Measurements from ENCODE around the gene EIF6. TPM values are rescaled to one million over a fixed set of nuclear protein-coding genes. Genes with fewer than 3 reads are reported as not detected.

Gene EIF6
- total RNA-seq, 1 donor from 2014 or later, result 271 TPM

DNA sequence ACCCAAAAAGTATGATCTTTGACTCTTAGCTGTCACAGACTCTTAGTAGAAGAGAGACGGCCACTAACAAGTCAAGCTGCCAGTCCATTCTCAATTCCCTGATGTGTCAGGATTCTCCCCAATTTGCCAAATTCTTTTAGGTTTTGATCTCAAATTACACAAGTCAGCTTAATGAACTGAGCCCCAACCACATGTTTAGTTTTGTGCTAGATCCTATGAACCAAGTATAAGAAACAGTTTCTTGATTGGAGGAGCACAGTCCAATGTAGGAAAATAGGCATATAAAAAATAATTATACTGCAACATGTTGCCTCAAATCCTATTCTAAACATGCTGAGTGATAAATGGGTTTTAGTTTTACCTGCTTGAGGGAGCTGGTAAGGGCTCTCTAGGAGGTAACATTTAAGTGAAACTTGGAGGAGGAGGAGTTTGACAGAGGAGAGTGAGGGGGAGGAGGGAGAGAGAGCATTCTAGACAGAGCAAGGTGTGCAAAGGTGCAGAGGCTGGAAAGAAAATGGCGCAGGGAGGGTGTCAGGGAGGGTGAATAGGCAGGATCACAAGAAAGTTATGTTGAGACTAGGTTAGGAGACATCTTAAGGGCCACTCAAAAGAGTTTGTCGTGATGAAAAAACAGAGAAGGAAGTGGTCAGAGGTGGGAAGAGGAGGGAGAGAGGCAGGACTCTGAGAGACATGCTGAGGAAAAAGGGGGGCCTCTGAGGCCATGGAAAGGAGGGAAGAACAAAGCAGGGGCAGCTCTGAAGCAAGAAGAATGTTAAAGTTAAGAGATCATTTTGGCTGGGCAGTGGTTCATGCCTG, 30.5 kb upstream of the EIF6 start:
- Histone ChIP-seq H3K27me3 (ENCODE audit: insufficient read depth, low read length) (no peaks in the 10 kb centered on the region), H3K4me3 (ENCODE audit: insufficient read depth, low read depth, low read length) (no peak overlapping the region), H3K9ac (ENCODE audit: low read length) (peak overlapping the region; percentile 40), H4K20me1 (ENCODE audit: insufficient read depth, low read length) (no peaks in the 10 kb centered on the region), H3K79me2 (ENCODE audit: insufficient read depth, low read length) (peaks cover 5% of the 10 kb centered on the region), H3K36me3 (ENCODE audit: insufficient read depth, low read length) (no peaks in the 10 kb centered on the region), H3K9me3 (ENCODE audit: insufficient read depth, low read depth, low read length) (no peaks in the 10 kb centered on the region), H3K4me1 (ENCODE audit: insufficient read depth, low read length) (peaks cover 71% of the 10 kb centered on the region), H2AFZ (ENCODE audit: low read depth, low read length) (no peak overlapping the region), H3K4me2 (ENCODE audit: low read length) (peak overlapping the region; percentile 13), H3K27ac (ENCODE audit: low read depth, low read length) (peak overlapping the region; percentile 58)
- peaks cover 7% of the 10 kb centered on the region for H3K36me3 Mint-ChIP-seq (ENCODE audit: low read depth, unreplicated experiment)
- H3K27me3 Mint-ChIP-seq (ENCODE audit: low read depth, unreplicated experiment), result no peaks in the 10 kb centered on the region
- H3K27ac Mint-ChIP-seq (ENCODE audit: unreplicated experiment), result peak overlapping the region; percentile 81
- TF ChIP-seq EZH2 (IDR thresholded peaks at IDR 0.05; ENCODE audit: insufficient read depth, low read length), result no peak
- TF ChIP-seq, protein P1, sequence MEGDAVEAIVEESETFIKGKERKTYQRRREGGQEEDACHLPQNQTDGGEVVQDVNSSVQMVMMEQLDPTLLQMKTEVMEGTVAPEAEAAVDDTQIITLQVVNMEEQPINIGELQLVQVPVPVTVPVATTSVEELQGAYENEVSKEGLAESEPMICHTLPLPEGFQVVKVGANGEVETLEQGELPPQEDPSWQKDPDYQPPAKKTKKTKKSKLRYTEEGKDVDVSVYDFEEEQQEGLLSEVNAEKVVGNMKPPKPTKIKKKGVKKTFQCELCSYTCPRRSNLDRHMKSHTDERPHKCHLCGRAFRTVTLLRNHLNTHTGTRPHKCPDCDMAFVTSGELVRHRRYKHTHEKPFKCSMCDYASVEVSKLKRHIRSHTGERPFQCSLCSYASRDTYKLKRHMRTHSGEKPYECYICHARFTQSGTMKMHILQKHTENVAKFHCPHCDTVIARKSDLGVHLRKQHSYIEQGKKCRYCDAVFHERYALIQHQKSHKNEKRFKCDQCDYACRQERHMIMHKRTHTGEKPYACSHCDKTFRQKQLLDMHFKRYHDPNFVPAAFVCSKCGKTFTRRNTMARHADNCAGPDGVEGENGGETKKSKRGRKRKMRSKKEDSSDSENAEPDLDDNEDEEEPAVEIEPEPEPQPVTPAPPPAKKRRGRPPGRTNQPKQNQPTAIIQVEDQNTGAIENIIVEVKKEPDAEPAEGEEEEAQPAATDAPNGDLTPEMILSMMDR (IDR thresholded peaks at IDR 0.05; ENCODE audit: insufficient read depth, low read depth, low read length), result no peak
- FAIRE-seq (no peak), DNase-seq (ENCODE audit: low read depth) (peak; percentile 59)
- no peak overlapping the region for H3K4me3 Mint-ChIP-seq (ENCODE audit: unreplicated experiment)
- no peaks in the 10 kb centered on the region for H3K9me3 Mint-ChIP-seq (ENCODE audit: unreplicated experiment)
- peaks cover 68% of the 10 kb centered on the region for H3K4me1 Mint-ChIP-seq (ENCODE audit: low read depth, unreplicated experiment)

DNA sequence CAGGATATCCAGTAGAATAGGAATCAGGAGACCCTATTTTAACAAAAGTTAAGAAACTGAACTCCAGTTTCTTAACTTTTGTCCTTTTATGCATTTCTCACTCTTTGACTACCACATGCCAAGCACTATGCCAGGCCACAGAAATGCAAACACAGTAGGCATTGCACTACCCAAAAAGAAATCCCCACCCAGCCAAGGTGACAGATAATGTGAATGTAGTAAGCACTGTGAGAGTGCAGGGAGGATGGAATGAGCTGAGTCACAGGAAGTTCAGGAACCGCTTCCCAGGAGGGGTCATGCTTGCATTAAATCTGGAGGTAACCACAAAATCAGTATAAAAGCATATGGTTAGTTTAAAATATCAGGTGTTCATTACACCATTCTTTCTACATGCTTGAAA, 27.7 kb upstream of the EIF6 start:
- Mint-ChIP-seq H3K27me3 (ENCODE audit: low read depth, unreplicated experiment) (no peaks in the 10 kb centered on the region), H3K4me1 (ENCODE audit: low read depth, unreplicated experiment) (peaks cover 60% of the 10 kb centered on the region), H3K27ac (ENCODE audit: unreplicated experiment) (peak overlapping the region; percentile 73), H3K4me3 (ENCODE audit: unreplicated experiment) (peak overlapping the region; percentile 31), H3K9me3 (ENCODE audit: unreplicated experiment) (no peaks in the 10 kb centered on the region), H3K36me3 (ENCODE audit: low read depth, unreplicated experiment) (peaks cover 11% of the 10 kb centered on the region)
- Histone ChIP-seq H3K9ac (ENCODE audit: low read length) (peak overlapping the region; percentile 73), H2AFZ (ENCODE audit: low read depth, low read length) (no peak overlapping the region), H4K20me1 (ENCODE audit: insufficient read depth, low read length) (no peaks in the 10 kb centered on the region), H3K4me2 (ENCODE audit: low read length) (peak overlapping the region; percentile 42), H3K4me1 (ENCODE audit: insufficient read depth, low read length) (peaks cover 66% of the 10 kb centered on the region), H3K36me3 (ENCODE audit: insufficient read depth, low read length) (no peaks in the 10 kb centered on the region), H3K9me3 (ENCODE audit: insufficient read depth, low read depth, low read length) (no peaks in the 10 kb centered on the region), H3K27me3 (ENCODE audit: insufficient read depth, low read length) (no peaks in the 10 kb centered on the region), H3K27ac (ENCODE audit: low read depth, low read length) (peak overlapping the region; percentile 92), H3K4me3 (ENCODE audit: insufficient read depth, low read depth, low read length) (no peak overlapping the region), H3K79me2 (ENCODE audit: insufficient read depth, low read length) (peaks cover 9% of the 10 kb centered on the region)
- DNase-seq (ENCODE audit: low read depth), result peak; percentile 93
- peak; percentile 78 for FAIRE-seq
- TF ChIP-seq, protein P1 (IDR thresholded peaks at IDR 0.05; ENCODE audit: insufficient read depth, low read depth, low read length), result no peak

DNA sequence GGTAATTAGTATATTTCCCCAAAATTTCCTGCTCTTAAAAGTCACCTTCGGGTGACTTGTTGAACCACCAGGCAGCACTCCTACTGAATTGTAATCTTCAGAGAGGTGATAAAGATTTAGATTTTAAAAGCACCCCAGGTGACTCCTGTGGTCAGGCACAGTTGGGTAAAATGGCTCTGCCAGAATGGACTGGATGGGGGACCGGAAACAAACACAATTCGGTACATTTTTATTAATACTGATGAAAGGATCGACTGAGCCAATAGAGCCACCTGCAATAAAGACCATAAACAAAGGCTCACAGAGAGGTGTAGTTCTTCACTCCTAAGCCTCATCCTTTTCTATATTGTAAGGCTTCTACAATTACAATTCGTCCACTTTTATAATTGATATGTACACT, 27.2 kb upstream of the EIF6 start:
- no peaks in the 10 kb centered on the region for H3K27me3 Mint-ChIP-seq (ENCODE audit: low read depth, unreplicated experiment)
- no peak overlapping the region for H3K4me3 Mint-ChIP-seq (ENCODE audit: unreplicated experiment)
- no peaks in the 10 kb centered on the region for H3K36me3 ChIP-seq (ENCODE audit: insufficient read depth, low read length)
- peak overlapping the region; percentile 42 for H3K4me2 ChIP-seq (ENCODE audit: low read length)
- peak overlapping the region; percentile 92 for H3K27ac ChIP-seq (ENCODE audit: low read depth, low read length)
- H3K27ac Mint-ChIP-seq (ENCODE audit: unreplicated experiment), result peak overlapping the region; percentile 73
- FAIRE-seq (no peak), DNase-seq (ENCODE audit: low read depth) (no peak)
- H3K27me3 ChIP-seq (ENCODE audit: insufficient read depth, low read length), result no peaks in the 10 kb centered on the region
- peak overlapping the region; percentile 73 for H3K9ac ChIP-seq (ENCODE audit: low read length)
- no peak overlapping the region for H2AFZ ChIP-seq (ENCODE audit: low read depth, low read length)
- H3K4me3 ChIP-seq (ENCODE audit: insufficient read depth, low read depth, low read length), result no peak overlapping the region
- H3K4me1 ChIP-seq (ENCODE audit: insufficient read depth, low read length), result peaks cover 71% of the 10 kb centered on the region
- H3K79me2 ChIP-seq (ENCODE audit: insufficient read depth, low read length), result peaks cover 8% of the 10 kb centered on the region
- peaks cover under 1% of the 10 kb centered on the region for H3K9me3 Mint-ChIP-seq (ENCODE audit: unreplicated experiment)
- H3K36me3 Mint-ChIP-seq (ENCODE audit: low read depth, unreplicated experiment), result peaks cover 11% of the 10 kb centered on the region
- H3K4me1 Mint-ChIP-seq (ENCODE audit: low read depth, unreplicated experiment), result peaks cover 62% of the 10 kb centered on the region
- no peaks in the 10 kb centered on the region for H4K20me1 ChIP-seq (ENCODE audit: insufficient read depth, low read length)
- no peaks in the 10 kb centered on the region for H3K9me3 ChIP-seq (ENCODE audit: insufficient read depth, low read depth, low read length)
- TF ChIP-seq EZH2 (IDR thresholded peaks at IDR 0.05; ENCODE audit: insufficient read depth, low read length), result no peak
- TF ChIP-seq, protein P1 (IDR thresholded peaks at IDR 0.05; ENCODE audit: insufficient read depth, low read depth, low read length), result no peak
